HepG2 (cell line): Measurements from ENCODE around the gene PERP. TPM values are rescaled to one million over a fixed set of nuclear protein-coding genes. Genes with fewer than 3 reads are reported as not detected.
A peak's percentile ranks its signal among the peaks of the same experiment; 100 is the strongest.

Source experiments
- ATF1 ChIP-seq: IDR thresholded peaks from 2 replicates; pipeline ENCODE4 v1.6.1; 2016; ENCODE audit warnings: mild to moderate bottlenecking, control low read depth
- ETS1 ChIP-seq: sonication (generic); formaldehyde crosslinking; IDR thresholded peaks from 2 replicates; pipeline ENCODE4 v1.4.0; 2020; ENCODE audit warnings: missing genetic modification reagents
- FOSL2 ChIP-seq: sonication (generic); formaldehyde crosslinking; IDR thresholded peaks from 2 replicates; pipeline ENCODE4 v1.4.0; 2020; ENCODE audit warnings: missing genetic modification reagents
- FOXJ3 ChIP-seq: sonication (generic); formaldehyde crosslinking; IDR thresholded peaks from 2 replicates; pipeline ENCODE4 v1.4.0; 2020; ENCODE audit warnings: missing genetic modification reagents, mild to moderate bottlenecking, borderline replicate concordance
- FOXP1 ChIP-seq, 2 experiments: fragments of 450-650 bp in 1 of 2; IDR thresholded peaks; 2 replicates each; pipeline ENCODE4 v1.6.1; 2017 to 2018; ENCODE audit warnings: antibody characterized with exemption in 1 of 2
- GATAD1 ChIP-seq: IDR thresholded peaks from 2 replicates; pipeline ENCODE4 v1.6.1; 2016; ENCODE audit warnings: missing genetic modification reagents, missing compliant biosample characterization
- GTF3A ChIP-seq: sonication (generic); formaldehyde crosslinking; conservative IDR thresholded peaks from 2 replicates; pipeline ENCODE4 v1.4.0; 2020; ENCODE audit warnings: mild to moderate bottlenecking, missing genetic modification reagents
- HOXA3 ChIP-seq: sonication (generic); formaldehyde crosslinking; IDR thresholded peaks from 2 replicates; pipeline ENCODE4 v1.5.0; 2020; ENCODE audit warnings: missing genetic modification reagents
- HOXA7 ChIP-seq: sonication (generic); formaldehyde crosslinking; IDR thresholded peaks from 2 replicates; pipeline ENCODE4 v1.8.1; 2022; ENCODE audit warnings: mild to moderate bottlenecking, missing genetic modification reagents, moderate library complexity
- KDM2A ChIP-seq: sonication (generic); formaldehyde crosslinking; IDR thresholded peaks from 2 replicates; pipeline ENCODE4 v1.4.0; 2020; ENCODE audit warnings: low read depth, missing genetic modification reagents, borderline replicate concordance
- KDM3A ChIP-seq: IDR thresholded peaks from 2 replicates; pipeline ENCODE4 v1.6.1; 2018; ENCODE audit warnings: low read depth, missing compliant biosample characterization
- NR3C1 ChIP-seq: sonication (generic); formaldehyde crosslinking; IDR thresholded peaks from 2 replicates; pipeline ENCODE4 v1.4.0; 2020; ENCODE audit warnings: missing genetic modification reagents
- RELA ChIP-seq: sonication (generic); formaldehyde crosslinking; IDR thresholded peaks from 2 replicates; pipeline ENCODE4 v1.4.0; 2020; ENCODE audit warnings: missing genetic modification reagents
- RXRA ChIP-seq: sonication (generic); formaldehyde crosslinking; IDR thresholded peaks from 2 replicates; pipeline ENCODE4 v1.5.1; 2020; ENCODE audit warnings: missing genetic modification reagents
- SOX13 ChIP-seq, 3 experiments: fragments of 450-650 bp in 1 of 3; sonication (generic) in 1 of 3; formaldehyde crosslinking in 1 of 3; IDR thresholded peaks in 2 of 3; conservative IDR thresholded peaks in 1 of 3; 2 replicates each; pipeline versions ENCODE4 v1.5.0 to v1.6.1; 2016 to 2020; ENCODE audit warnings: antibody characterized with exemption in 1 of 3, mild to moderate bottlenecking in 1 of 3, missing compliant biosample characterization in 1 of 3, missing genetic modification reagents in 1 of 3, moderate library complexity in 1 of 3
- SP5 ChIP-seq: IDR thresholded peaks from 2 replicates; pipeline ENCODE4 v1.6.1; 2016; ENCODE audit warnings: low read depth, borderline replicate concordance
- TOE1 ChIP-seq: sonication (generic); formaldehyde crosslinking; IDR thresholded peaks from 2 replicates; pipeline ENCODE4 v1.4.0; 2020; ENCODE audit warnings: mild to moderate bottlenecking, missing genetic modification reagents
- ZBTB21 ChIP-seq: sonication (generic); formaldehyde crosslinking; IDR thresholded peaks from 2 replicates; pipeline ENCODE4 v1.4.0; 2020; ENCODE audit warnings: missing genetic modification reagents
- ZBTB49 ChIP-seq: sonication (generic); formaldehyde crosslinking; IDR thresholded peaks from 2 replicates; pipeline ENCODE4 v1.4.0; 2020; ENCODE audit warnings: missing genetic modification reagents, borderline replicate concordance
- ZFP36 ChIP-seq: fragments of 150-350 bp; IDR thresholded peaks from 2 replicates; pipeline ENCODE4 v1.6.1; 2018; ENCODE audit warnings: borderline replicate concordance, low read length, low read depth; ENCODE audit not compliant: partially characterized antibody
- ZFY ChIP-seq: sonication (generic); formaldehyde crosslinking; IDR thresholded peaks from 2 replicates; pipeline ENCODE4 v1.4.0; 2020; ENCODE audit warnings: missing genetic modification reagents
- ZNF124 ChIP-seq: sonication (generic); formaldehyde crosslinking; IDR thresholded peaks from 2 replicates; pipeline ENCODE4 v1.4.0; 2020; ENCODE audit warnings: missing genetic modification reagents
- ZNF18 ChIP-seq: sonication (generic); formaldehyde crosslinking; IDR thresholded peaks from 2 replicates; pipeline ENCODE4 v1.8.0; 2022; ENCODE audit warnings: mild to moderate bottlenecking, missing genetic modification reagents; ENCODE audit not compliant: insufficient replicate concordance
- ZNF331 ChIP-seq: sonication (generic); formaldehyde crosslinking; IDR thresholded peaks from 2 replicates; pipeline ENCODE4 v1.4.0; 2020; ENCODE audit warnings: missing genetic modification reagents
- ZNF337 ChIP-seq: sonication (generic); formaldehyde crosslinking; IDR thresholded peaks from 2 replicates; pipeline ENCODE4 v1.5.1; 2020; ENCODE audit warnings: missing genetic modification reagents, low read depth, mild to moderate bottlenecking, borderline replicate concordance
- ZNF788 ChIP-seq: sonication (generic); formaldehyde crosslinking; IDR thresholded peaks from 2 replicates; pipeline ENCODE4 v1.5.0; 2020; ENCODE audit warnings: mild to moderate bottlenecking, missing genetic modification reagents, borderline replicate concordance
- polyA plus RNA-seq, 8 experiments: library from polyadenylated mRNA; depleted of rRNA in 3 of 8; stranded (reverse) in 7 of 8; unstranded in 1 of 8; fragments of >200 nt; fragmentation: Illumina TruSeq in 4 of 8; extraction: Trizol in 4 of 8; gene quantifications; 2 replicates each; pipeline versions ENCODE4 v1.2.1 to v1.2.3, GENCODE V29; 2011 to 2016; ENCODE audit warnings: low read depth in 4 of 8, missing spikeins in 1 of 8, mixed read lengths in 1 of 8; ENCODE audit not compliant: insufficient read depth in 1 of 8
- total RNA-seq, 5 experiments: library from RNA; depleted of rRNA; stranded (reverse); fragments of >200 nt; fragmentation: Illumina TruSeq; extraction: Trizol; gene quantifications; 2 replicates each; pipeline ENCODE4 v1.2.3, GENCODE V29; 2016; ENCODE audit warnings: low read depth in 1 of 5

The PERP gene
- total and polyA plus RNA-seq, 2 of the 13 experiments (the other 11 are each of a cell fraction or from before 2014, with no cell fraction given), result 26.0 to 53.0 TPM

GRCh38 chr6:138086573-138087196 is 20.5 kb downstream of the PERP start (continued):
- TF ChIP-seq RELA (CRISPR knock-in tag) (no peak), ZBTB49 (CRISPR knock-in tag) (no peak), HOXA7 (no peak), ATF1 (CRISPR knock-in tag) (peak; percentile 62; the same call in 1 of the 2 replicates), ZNF18 (CRISPR knock-in tag) (peak; percentile 33), ZNF337 (CRISPR knock-in tag) (0 out of 2 replicates have a peak, but pooled peaks have one; percentile 28), GATAD1 (CRISPR knock-in tag) (peak; percentile 70), ZBTB21 (CRISPR knock-in tag) (no peak), SOX13 (IDR thresholded peaks at IDR 0.05) (peak; percentile 78), SOX13 (CRISPR knock-in tag; conservative IDR thresholded peaks at IDR 0.05 in 1 of 2, IDR thresholded peaks at IDR 0.05 in 1 of 2) (peak in 1 of 2 experiments; percentile 92; a peak in 2 of 4 replicates), FOXP1 (IDR thresholded peaks at IDR 0.05) (peak; percentile 63), FOXP1 (CRISPR knock-in tag; IDR thresholded peaks at IDR 0.05) (peak; percentile 99), ZNF331 (CRISPR knock-in tag) (peak; percentile 93), KDM2A (CRISPR knock-in tag) (0 out of 2 replicates have a peak, but pooled peaks have one; percentile 27), RXRA (peak; percentile 56; the same call in 1 of the 2 replicates), ZNF788 (CRISPR knock-in tag) (no peak; the same call in 1 of the 2 replicates), FOSL2 (CRISPR knock-in tag) (peak; percentile 100), HOXA3 (CRISPR knock-in tag) (peak; percentile 87), NR3C1 (no peak), ETS1 (CRISPR knock-in tag) (no peak), ZFP36 (no peak), KDM3A (peak; percentile 70; the same call in 1 of the 2 replicates), TOE1 (CRISPR knock-in tag) (peak; percentile 36; the same call in 1 of the 2 replicates), ZNF124 (CRISPR knock-in tag) (peak; percentile 89; the same call in 1 of the 2 replicates), SP5 (peak; percentile 62; the same call in 1 of the 2 replicates), ZFY (CRISPR knock-in tag) (peak; percentile 69), FOXJ3 (CRISPR knock-in tag) (peak; percentile 95), GTF3A (CRISPR knock-in tag) (no peak)
